Lower lobe of right lung (tissue), 2 donors: ENCODE measurements around the gene NRCAM. TPM values are rescaled to one million over a fixed set of nuclear protein-coding genes. Genes with fewer than 3 reads are reported as not detected.

ENCODE experiments used
- ATAC-seq, 2 donors: fragments of 200-7000 bp; cut with Tn5 transposase; one replicate each; pipeline ENCODE4 v1.9.1; 2020 to 2022; ENCODE audit warnings: mild to moderate bottlenecking in 2 of 2, moderate library complexity in 2 of 2
- DNase-seq: peaks from one replicate; pipeline ENCODE4 v3.0.0-alpha.2; 2020
- H3K27ac ChIP-seq: fragments of 200-600 bp; one replicate; pipeline ENCODE4 v1.8.0; 2022
- H3K27me3 ChIP-seq: fragments of 200-600 bp; one replicate; pipeline ENCODE4 v1.8.0; 2022; ENCODE audit warnings: low read depth
- H3K36me3 ChIP-seq: fragments of 200-600 bp; one replicate; pipeline ENCODE4 v1.8.0; 2022; ENCODE audit warnings: mild to moderate bottlenecking
- H3K4me1 ChIP-seq: fragments of 200-600 bp; one replicate; pipeline ENCODE4 v1.8.0; 2022
- H3K4me3 ChIP-seq: fragments of 200-600 bp; one replicate; pipeline ENCODE4 v1.8.0; 2022; ENCODE audit warnings: mild to moderate bottlenecking
- H3K9me3 ChIP-seq: fragments of 200-600 bp; one replicate; pipeline ENCODE4 v1.8.0; 2022
- CTCF ChIP-seq: fragments of 200-600 bp; IDR thresholded peaks from one replicate; pipeline ENCODE4 v1.8.0; 2022; ENCODE audit warnings: antibody characterized with exemption, mild to moderate bottlenecking
- intact Hi-C: fragments of 100-400 bp; cut with DNase I; formaldehyde crosslinking; loops from one replicate; pipeline ENCODE4 v1.11.0; 2022
- total RNA-seq: library from RNA; stranded (reverse); fragmentation: NEBNext Ultra II Directional; extraction: Animal tissue kit (Norgen Biotek cat#: 25700); gene quantifications from one replicate; pipeline ENCODE4 v1.2.1, GENCODE V29; 2021
- donor health status: DM: no; HTN: yes; CAD: no; lungs with severe emphysema.

NRCAM gene
- total RNA-seq, 1 donor from 2014 or later = 2.6 TPM

GRCh38 chr7:108423089-108423989 lies 32.9 kb downstream of the NRCAM start:
- ATAC-seq = no peak

GRCh38 chr7:108421720-108422331 lies 34.4 kb downstream of the NRCAM start:
- ATAC-seq (no peak), DNase-seq (no peak)
- TF ChIP-seq CTCF = no peak
- Histone ChIP-seq H3K36me3 (no peaks in the 10 kb centered on the region), H3K27me3 (no peaks in the 10 kb centered on the region), H3K4me3 (no peak overlapping the region), H3K9me3 (no peaks in the 10 kb centered on the region), H3K27ac (no peak overlapping the region), H3K4me1 (no peaks in the 10 kb centered on the region)
- intact Hi-C loops = no loop called here

More at GRCh38 chr7:108423089-108423989, 32.9 kb downstream of the NRCAM start:
- H3K27me3 ChIP-seq = no peaks in the 10 kb centered on the region
- DNase-seq = no peak
- H3K27ac ChIP-seq = no peak overlapping the region
- no peak overlapping the region for H3K4me3 ChIP-seq
- TF ChIP-seq CTCF = no peak
- no peaks in the 10 kb centered on the region for H3K4me1 ChIP-seq
- no peaks in the 10 kb centered on the region for H3K9me3 ChIP-seq
- intact Hi-C loops = no loop called here
- H3K36me3 ChIP-seq = no peaks in the 10 kb centered on the region

GRCh38 chr7:108419961-108420908 lies 36.0 kb downstream of the NRCAM start:
- no peaks in the 10 kb centered on the region for H3K36me3 ChIP-seq
- ATAC-seq = no peak
- H3K27me3 ChIP-seq = no peaks in the 10 kb centered on the region
- H3K4me3 ChIP-seq = no peak overlapping the region
- TF ChIP-seq CTCF = no peak
- no peak for DNase-seq
- no peaks in the 10 kb centered on the region for H3K4me1 ChIP-seq
- H3K27ac ChIP-seq = no peak overlapping the region
- no peaks in the 10 kb centered on the region for H3K9me3 ChIP-seq
- intact Hi-C loops = no loop called here

- no peaks in the 10 kb centered on the region for H3K27me3 ChIP-seq
- H3K9me3 ChIP-seq = no peaks in the 10 kb centered on the region
- no peaks in the 10 kb centered on the region for H3K36me3 ChIP-seq
- no peak overlapping the region for H3K4me3 ChIP-seq
- no peak overlapping the region for H3K27ac ChIP-seq
- no peak for TF ChIP-seq CTCF
- no peaks in the 10 kb centered on the region for H3K4me1 ChIP-seq
- DNase-seq = no peak
- intact Hi-C loops = no loop called here
- ATAC-seq = no peak
Measured at GRCh38 chr7:108418946-108419345, 37.3 kb downstream of the NRCAM start.

GRCh38 chr7:108417926-108418325 lies 38.3 kb downstream of the NRCAM start:
- no peak for ATAC-seq

More at GRCh38 chr7:108417926-108418325, 38.3 kb downstream of the NRCAM start:
- no peak overlapping the region for H3K4me3 ChIP-seq
- TF ChIP-seq CTCF = no peak
- intact Hi-C loops = no loop called here
- no peaks in the 10 kb centered on the region for H3K36me3 ChIP-seq
- no peaks in the 10 kb centered on the region for H3K4me1 ChIP-seq
- H3K9me3 ChIP-seq = no peaks in the 10 kb centered on the region
- DNase-seq = no peak
- no peak overlapping the region for H3K27ac ChIP-seq
- H3K27me3 ChIP-seq = no peaks in the 10 kb centered on the region
